Measurements from ENCODE around the gene TET3.
A peak's percentile ranks its signal among the peaks of the same experiment; 100 is the strongest.

TET3 gene

DNA sequence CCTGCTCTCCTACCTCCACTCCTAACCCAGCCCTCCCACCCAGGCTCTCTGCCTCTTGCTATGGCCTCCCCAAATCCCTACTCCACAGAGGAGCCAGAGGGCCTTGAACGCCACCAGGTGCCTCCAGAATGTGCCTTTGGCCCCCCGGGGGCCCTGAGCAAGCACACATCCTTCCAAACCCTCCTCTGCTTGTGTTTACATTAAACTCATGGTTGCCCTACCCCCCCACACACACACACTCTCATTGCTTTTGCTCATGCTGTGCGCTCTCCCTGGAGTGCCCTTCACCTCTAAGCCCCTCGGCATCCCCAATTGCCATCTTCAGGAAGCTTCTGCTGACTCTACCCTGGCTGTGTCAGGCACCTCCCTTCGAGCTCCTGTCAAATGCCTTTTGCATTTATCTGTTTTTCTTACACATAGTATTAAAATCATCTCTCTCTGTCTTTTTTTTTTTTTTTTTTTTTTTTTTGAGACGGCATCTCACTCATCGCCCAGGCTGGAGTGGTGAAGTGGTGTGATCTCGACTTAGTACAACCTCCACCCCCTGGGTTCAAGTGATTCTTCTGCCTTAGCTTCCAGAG is 16.3 kb upstream of the TET3 start:
- DNase-seq, result no peak
- TF ChIP-seq, protein P1, sequence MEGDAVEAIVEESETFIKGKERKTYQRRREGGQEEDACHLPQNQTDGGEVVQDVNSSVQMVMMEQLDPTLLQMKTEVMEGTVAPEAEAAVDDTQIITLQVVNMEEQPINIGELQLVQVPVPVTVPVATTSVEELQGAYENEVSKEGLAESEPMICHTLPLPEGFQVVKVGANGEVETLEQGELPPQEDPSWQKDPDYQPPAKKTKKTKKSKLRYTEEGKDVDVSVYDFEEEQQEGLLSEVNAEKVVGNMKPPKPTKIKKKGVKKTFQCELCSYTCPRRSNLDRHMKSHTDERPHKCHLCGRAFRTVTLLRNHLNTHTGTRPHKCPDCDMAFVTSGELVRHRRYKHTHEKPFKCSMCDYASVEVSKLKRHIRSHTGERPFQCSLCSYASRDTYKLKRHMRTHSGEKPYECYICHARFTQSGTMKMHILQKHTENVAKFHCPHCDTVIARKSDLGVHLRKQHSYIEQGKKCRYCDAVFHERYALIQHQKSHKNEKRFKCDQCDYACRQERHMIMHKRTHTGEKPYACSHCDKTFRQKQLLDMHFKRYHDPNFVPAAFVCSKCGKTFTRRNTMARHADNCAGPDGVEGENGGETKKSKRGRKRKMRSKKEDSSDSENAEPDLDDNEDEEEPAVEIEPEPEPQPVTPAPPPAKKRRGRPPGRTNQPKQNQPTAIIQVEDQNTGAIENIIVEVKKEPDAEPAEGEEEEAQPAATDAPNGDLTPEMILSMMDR (IDR thresholded peaks at IDR 0.05; ENCODE audit: low read depth, low read length), result no peak
- H3K36me3 ChIP-seq, result no peaks in the 10 kb centered on the region
- no peak overlapping the region for H3K4me3 ChIP-seq (ENCODE audit: low read depth, low read length)
- H3K27ac ChIP-seq, result no peak overlapping the region
- H3K27me3 ChIP-seq (ENCODE audit: insufficient read depth, low read depth, severe bottlenecking), result no peaks in the 10 kb centered on the region
- no peaks in the 10 kb centered on the region for H3K9me3 ChIP-seq (ENCODE audit: severe bottlenecking)

DNA sequence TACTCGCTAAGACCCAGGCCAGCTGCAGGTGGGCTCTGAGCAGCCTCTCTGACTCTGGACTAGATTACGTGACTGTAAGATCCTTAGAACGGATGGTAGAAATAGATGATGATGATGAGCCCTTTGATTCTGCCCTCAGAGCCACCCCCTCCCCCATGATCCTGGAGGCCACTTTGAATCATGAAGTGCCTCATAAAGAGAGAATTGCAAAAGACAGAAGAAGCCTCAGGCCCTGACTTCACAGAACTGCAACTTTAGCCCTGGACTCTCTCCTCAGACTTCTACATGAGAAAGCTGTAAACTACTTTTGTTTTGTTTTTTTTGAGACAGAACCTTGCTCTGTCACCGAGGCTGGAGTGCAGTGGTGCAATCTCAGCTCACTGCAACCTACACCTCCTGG is 15.4 kb upstream of the TET3 start:
- no peaks in the 10 kb centered on the region for H3K36me3 ChIP-seq
- no peaks in the 10 kb centered on the region for H3K9me3 ChIP-seq (ENCODE audit: severe bottlenecking)
- no peak overlapping the region for H3K27ac ChIP-seq
- no peak for DNase-seq
- no peaks in the 10 kb centered on the region for H3K27me3 ChIP-seq (ENCODE audit: insufficient read depth, low read depth, severe bottlenecking)
- H3K4me3 ChIP-seq (ENCODE audit: low read depth, low read length), result no peak overlapping the region
- TF ChIP-seq, protein P1 (IDR thresholded peaks at IDR 0.05; ENCODE audit: low read depth, low read length), result no peak

GRCh38 chr2:73970141-73970803 is 14.4 kb upstream of the TET3 start:
- Histone ChIP-seq H3K36me3 (no peaks in the 10 kb centered on the region), H3K27ac (no peak overlapping the region), H3K9me3 (ENCODE audit: severe bottlenecking) (no peaks in the 10 kb centered on the region), H3K27me3 (ENCODE audit: insufficient read depth, low read depth, severe bottlenecking) (no peaks in the 10 kb centered on the region), H3K4me3 (ENCODE audit: low read depth, low read length) (no peak overlapping the region)
- TF ChIP-seq, protein P1 (IDR thresholded peaks at IDR 0.05; ENCODE audit: low read depth, low read length), result no peak
- no peak for DNase-seq

GRCh38 chr2:73970850-73971471 is 13.7 kb upstream of the TET3 start:
- DNase-seq, result peak; percentile 29
- Histone ChIP-seq H3K9me3 (ENCODE audit: severe bottlenecking) (no peaks in the 10 kb centered on the region), H3K27me3 (ENCODE audit: insufficient read depth, low read depth, severe bottlenecking) (no peaks in the 10 kb centered on the region), H3K27ac (no peak overlapping the region), H3K4me3 (ENCODE audit: low read depth, low read length) (no peak overlapping the region), H3K36me3 (no peaks in the 10 kb centered on the region)
- TF ChIP-seq, protein P1 (IDR thresholded peaks at IDR 0.05; ENCODE audit: low read depth, low read length), result no peak

DNA sequence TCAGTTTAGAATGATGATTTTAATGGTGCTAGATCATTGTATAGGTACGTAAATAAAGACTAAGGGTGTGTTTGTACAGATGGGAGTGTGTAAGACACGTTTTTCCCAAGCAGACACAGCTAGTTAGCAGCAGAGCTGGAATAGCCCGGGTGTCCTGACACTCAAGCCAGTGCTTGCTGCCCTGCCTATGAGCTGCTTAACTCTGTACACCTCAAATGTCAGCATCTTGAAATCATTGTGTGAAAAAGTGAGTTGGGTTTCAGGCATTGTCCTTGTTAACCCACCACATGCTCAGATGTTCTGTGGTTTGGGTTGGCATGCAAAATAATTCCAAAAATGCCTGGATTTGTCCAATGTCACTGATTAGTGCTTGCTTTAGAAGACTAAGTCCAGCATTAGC is 13.0 kb upstream of the TET3 start:
- DNase-seq, result no peak
- TF ChIP-seq, protein P1 (IDR thresholded peaks at IDR 0.05; ENCODE audit: low read depth, low read length), result no peak
- H3K27ac ChIP-seq, result no peak overlapping the region
- H3K4me3 ChIP-seq (ENCODE audit: low read depth, low read length), result no peak overlapping the region
- no peaks in the 10 kb centered on the region for H3K27me3 ChIP-seq (ENCODE audit: insufficient read depth, low read depth, severe bottlenecking)
- H3K9me3 ChIP-seq (ENCODE audit: severe bottlenecking), result no peaks in the 10 kb centered on the region
- H3K36me3 ChIP-seq, result no peaks in the 10 kb centered on the region
